GM19395 (cell line): Measurements from ENCODE around the gene GLIS2.

Source experiments
- ATAC-seq: cut with Tn5 transposase; IDR thresholded peaks from one replicate; pipeline ENCODE4 v1.9.1; 2021; ENCODE audit warnings: mild to moderate bottlenecking, moderate library complexity; ENCODE audit not compliant: unreplicated experiment

The GLIS2 gene

DNA sequence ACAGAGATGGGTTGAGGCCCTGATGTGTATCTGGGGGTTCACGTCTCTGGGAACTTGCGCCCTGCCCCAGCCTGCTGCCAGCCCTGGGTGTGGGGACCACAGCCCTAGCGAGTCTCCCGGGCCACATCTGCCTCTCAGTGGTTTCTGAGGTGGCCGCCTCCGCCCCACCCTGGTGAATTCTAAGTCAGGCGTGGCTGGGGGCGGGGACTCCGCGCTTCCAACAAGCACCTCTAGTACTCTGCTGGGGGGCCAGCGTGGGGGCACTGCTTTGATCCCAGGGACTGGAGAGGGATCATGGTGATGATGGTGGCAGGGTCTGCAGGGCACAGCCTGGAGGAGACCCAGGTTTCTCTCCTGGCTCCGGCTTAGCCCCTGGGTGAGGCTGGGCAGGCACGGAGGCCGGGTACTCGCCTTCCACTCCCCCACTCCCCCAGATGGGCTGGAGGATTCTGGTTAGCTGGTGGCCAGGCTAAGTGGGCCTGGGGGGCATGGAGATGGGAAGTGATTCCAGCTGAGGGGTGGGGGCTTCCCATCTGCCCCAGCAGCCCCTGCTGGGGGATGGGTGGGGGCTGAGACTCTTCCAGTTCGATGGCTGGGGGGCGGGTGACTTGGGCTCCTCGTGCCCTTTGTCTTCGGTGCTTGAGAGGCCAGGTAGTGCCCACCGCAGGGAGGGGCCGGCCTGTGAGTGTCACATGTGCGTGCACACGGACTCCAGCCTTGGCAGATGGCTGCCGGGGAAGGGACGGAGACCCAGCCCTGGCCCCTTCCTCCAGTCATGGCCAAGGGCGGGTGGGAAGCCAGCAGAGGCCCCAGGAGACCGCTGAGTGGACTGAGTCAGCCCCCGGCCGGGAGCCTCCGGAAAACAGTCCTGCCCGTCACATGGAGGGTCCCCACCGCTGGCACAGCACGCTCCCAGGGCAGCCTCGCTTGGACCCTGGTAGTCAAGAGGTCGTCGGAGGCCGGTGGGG, 3.9 kb downstream of the GLIS2 start:
- ATAC-seq, result no peak

DNA sequence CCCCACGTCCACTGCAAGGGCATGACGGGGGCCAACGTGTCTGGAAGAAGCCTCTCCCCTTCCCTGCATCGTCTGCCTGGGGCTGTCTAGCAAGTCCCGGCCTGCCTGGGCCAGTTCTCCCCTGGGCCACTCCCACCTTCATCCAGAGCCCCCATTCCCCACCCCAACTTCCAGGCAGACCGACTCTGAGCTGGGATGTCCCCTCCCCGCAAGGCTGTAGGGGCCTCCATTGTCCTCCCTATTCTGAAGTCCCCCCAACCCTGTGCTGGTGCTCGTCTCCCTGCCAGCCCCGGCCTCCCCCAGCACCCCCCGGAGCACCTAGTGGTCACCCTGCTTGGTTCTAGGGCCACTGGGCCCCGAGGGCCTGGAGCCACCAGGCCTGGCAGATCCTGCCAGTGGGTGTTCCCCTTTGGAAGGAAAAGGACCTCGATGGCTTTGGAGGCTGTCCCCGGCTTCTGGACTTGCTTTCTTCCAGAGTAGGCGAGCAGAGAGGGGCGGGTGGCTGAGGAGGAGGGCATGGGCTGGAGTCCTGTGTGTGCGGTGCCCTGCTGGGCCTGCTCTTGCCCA, 4.8 kb downstream of the GLIS2 start:
- ATAC-seq, result no peak

DNA sequence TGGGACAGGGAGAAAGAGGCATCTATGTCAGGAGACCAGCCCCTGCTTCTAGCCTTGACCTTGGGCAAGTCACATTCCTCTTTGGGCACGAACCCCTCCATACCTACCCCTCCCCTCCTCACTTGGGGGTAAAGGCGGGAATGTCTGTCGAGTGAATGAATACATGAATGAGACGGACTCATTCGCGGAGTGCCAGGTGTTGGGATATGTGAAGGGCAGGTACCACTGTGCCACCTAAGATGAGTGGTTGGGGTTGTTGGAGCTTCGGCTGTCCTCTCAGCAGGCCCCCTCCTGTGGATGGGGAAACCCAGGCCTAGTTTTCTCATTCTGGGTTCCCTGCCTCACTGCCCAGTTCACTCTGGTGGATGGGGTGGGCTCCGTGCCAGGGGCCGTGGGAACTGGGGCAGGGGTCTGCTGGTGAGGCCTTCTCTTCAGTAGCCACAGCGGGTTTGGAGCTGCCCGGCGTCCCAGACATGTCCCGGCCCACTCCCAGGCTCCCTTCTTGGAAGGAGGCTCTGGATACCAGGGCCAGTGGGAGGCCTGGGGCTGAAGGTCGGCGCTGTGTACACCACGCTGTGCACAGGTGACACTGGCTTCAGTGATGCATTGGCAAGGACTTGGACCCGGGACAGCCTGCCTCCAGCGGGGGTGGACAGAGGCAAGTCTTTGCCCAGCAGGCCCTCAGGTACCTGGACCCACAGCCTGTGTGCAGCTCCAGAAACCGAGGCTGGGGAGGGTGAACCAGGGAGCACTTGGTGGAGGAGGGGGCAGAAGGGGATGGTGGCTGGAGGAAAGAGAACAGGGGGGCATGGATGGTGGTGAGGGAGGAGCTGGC, 5.6 kb downstream of the GLIS2 start:
- no peak for ATAC-seq

DNA sequence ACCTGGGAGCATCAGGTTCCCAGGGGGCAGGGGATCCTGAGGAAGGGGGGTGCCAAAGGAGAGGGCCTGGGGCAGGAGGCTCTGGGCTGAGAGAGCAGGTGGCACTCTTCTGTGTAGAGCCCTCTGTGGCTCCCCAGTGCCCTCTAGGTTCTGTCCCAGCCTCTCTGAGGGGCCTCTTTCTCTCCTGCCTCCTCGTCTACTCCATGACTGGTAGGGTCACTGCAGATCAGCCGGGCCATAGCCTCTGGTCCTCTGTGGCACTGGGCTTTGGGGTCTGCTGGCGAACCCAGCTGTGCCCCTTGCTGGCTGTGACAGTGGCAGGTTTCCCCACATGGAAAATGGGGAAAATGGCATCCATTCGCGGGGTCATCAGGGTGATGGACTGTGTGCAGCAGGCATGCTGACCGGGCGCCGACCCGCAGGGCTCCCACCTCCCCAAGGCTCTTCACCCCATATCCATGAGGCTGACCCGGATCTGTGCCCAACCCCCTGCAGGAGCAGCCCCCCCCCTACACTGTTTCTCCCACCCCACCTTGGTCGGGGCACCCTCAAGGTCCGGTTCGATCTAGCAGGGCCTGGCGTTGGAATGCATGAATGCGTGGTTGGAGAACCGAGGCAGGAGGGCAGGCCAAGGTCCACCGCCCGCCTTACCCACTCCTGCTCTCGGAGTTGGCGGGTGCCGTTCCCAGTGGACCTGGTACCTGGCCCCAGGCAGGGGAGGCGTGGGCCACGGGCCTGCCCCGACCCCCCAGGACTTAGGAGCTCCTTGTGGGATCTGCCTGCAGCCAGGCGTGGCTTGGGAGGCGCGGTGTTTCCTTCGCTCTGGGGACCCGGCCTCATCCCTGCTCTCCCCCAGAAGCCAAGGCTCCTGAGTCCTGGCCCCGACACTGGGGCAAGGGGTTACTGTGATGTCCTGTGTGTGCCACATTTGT, 6.5 kb downstream of the GLIS2 start:
- no peak for ATAC-seq

DNA sequence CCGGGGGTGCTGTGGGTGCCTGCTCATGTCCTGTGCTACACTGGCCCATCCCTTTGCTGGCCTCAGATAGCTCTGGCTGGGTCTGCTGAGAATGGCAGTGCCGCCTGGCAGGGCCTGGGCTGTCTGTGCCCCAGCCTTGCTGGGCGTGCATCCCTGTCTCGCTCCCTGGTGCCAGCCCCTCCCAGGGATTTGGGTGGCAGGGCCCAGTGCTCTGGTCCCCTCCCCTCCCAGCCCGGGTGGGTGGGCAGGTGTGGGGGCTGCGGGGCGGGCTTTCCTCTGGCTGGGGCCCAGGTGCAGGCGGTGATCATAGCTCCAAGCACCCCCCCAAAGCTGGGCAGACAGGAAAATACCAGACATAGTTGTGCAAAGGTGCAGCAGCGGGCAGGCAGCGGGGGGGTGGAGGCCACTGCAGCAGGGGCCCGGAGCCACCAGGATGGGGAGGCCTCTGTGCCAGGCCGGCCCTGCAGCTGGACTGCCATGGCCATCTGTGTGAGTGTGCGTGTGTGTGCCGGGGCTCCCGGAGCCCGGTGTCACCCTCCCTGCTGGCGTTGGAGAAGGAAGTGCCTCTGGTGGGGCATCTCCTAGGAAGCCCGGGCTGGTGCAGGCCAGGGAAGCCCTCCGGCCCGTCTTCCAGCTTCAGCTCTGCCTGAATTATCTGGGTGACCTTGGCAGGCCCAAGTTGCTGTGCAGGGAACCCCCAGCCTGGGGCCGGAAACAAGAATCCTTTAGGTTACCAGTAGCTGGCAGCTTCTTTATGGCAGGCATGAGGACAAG, 7.4 kb downstream of the GLIS2 start:
- ATAC-seq, result no peak

DNA sequence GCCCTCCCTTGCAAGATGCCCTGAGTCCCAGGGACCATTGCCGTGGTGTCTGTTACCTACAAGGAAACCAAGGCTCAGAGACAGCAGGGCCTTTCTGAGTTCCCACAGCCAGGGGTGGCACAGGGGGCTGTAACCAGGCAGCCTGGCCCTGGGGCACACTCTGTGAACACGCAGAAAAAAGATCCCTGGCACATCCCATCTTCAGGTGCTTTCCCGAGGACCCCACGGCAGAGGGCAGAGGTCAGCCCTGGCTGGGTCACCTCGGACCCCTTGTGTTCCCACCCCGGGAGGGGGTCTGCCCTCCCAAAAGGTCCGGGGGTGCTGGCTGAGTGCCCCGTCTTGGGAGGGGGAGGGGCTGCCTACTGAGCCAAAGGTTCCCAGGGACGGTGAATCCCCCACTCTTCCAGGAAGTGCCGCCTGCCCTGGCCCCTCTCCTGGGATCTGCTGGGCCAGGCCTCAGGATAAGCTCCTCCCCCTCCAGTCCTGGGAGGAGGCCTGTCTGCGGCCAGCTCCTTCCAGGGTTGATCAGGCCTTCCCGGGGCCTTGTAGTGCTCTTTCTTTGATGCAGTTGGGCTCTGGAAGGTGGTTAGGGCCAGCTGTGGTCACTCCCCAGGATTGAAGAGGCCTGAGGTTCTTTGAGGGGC, 8.1 kb downstream of the GLIS2 start:
- ATAC-seq, result no peak

DNA sequence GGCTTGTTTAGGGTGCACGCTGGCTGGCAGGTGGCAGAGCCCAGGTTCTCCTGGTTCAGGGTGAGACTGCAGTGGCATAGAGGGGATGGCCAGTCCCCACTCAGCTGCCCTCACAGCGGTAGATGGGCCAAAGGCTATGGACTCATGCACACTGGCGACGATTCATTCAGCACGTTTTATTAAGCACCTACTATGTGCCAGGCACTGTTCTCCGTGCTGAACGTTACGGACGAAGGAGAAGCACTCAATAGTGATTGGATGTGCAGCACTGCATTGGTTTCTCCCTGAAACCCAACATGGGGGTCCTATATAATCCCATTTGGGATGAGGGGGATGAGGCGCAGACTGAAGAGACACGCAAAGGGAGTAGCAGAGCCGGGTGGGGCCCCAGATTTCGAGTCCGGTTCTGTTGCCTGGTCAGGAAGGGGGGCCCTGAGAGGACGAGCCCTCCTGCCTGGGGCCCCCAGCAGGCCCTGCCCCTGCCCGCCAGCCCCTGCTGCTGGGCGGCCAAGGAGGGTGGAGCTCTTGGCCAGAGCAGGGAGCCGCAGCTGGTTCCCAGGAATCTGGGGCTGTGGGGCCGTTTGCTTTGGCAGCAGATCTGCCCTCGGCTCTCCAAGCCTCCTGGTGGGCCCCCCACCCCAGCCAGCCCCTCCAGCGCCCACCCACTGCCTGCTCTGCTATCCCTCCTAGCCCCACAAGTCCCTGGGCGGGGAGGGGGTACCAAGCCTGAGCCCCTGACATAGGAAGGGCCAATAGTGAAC, 8.8 kb downstream of the GLIS2 start:
- no peak for ATAC-seq

DNA sequence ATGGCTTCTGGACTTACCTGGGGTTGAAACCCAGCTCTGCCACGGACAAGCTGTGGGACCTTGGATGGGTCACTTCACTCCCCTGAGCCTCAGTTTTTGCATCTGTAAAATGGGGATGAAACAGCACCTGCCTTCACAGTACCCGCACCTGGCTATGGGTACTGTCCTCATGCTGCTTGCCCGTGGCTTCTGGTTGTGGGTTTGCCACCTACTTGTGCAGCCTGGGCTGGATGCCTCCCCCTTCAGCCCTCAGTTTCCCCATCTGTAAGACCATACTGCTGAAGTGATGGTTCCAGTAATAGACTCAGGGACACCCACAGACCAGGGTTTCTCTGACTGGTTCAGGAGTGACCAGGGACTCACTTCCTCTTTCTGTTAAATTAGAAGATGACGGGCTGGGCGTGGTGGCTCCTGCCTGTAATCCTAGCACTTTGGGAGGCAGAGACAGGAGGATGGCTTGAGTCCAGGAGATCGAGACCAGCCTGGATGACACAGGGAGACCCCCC, 9.4 kb downstream of the GLIS2 start:
- no peak for ATAC-seq

DNA sequence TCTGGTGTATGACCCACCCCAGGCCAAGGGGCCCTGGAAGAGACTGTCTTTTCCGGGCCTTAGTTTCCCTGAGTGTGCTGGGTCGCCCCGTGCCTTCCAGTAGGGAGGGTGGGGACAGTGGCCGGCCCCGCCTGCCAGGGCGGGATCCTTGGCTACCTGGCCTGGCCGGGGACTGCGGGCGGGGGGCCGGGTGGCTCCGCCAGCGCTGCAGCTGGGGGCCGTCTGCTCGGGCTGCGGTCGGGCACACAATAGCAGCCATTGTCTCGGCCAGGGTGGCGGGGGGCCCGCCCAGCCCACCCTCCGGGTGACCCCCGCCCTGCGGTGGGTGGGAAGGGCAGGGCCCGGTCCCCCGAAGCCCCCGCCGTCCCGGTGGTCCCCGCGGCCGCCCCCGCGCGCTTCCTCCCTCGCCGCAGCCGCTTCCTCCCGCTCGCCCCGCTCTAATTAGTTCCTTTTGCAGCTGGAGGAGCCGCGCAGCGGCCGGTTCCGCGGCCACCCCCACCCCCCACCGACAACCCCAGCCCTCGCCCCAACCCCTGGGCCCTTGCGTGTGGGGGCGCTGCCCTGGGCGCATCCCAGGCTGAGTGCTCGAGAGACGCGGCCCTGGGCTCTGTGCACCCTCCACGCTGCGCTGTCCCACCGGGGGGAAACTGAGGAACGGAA, 11.6 kb downstream of the GLIS2 start:
- ATAC-seq, result no peak

DNA sequence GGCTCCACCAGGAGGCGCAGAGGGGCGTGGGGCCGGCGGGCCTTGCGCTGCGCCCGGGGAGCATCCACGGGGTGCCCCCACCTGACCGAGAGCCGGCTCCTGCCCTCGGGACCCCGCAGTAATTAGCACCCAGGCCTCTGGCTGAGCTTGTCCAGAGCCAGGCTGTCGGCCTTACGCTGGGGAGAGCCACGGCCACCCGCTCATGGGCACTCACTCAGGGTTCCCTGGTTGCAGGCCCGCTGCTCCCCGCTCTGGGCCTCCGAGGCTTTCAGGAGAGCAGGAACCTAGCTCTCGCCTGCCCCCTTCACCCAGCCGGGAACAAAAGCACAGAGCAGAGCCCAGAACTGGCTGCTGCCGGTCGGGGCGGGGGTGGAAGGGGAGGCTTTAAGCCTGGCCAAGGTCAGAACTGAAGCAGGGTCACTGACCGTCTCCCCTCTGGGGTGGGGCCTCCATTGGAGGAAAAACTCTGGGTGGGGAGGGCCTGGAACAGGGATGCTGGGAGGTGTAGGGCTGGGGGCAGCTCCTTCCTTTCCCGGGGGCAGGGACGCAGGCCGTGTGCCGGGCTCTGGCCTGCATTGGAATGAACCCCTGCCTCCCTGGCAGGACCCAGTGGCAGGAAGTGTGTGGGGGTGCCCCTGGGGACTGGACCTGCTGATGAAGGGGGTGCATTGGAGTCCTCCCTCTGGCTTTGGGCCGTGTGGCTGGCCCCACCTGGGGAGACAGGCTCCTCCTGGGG, 12.3 kb downstream of the GLIS2 start:
- no peak for ATAC-seq

DNA sequence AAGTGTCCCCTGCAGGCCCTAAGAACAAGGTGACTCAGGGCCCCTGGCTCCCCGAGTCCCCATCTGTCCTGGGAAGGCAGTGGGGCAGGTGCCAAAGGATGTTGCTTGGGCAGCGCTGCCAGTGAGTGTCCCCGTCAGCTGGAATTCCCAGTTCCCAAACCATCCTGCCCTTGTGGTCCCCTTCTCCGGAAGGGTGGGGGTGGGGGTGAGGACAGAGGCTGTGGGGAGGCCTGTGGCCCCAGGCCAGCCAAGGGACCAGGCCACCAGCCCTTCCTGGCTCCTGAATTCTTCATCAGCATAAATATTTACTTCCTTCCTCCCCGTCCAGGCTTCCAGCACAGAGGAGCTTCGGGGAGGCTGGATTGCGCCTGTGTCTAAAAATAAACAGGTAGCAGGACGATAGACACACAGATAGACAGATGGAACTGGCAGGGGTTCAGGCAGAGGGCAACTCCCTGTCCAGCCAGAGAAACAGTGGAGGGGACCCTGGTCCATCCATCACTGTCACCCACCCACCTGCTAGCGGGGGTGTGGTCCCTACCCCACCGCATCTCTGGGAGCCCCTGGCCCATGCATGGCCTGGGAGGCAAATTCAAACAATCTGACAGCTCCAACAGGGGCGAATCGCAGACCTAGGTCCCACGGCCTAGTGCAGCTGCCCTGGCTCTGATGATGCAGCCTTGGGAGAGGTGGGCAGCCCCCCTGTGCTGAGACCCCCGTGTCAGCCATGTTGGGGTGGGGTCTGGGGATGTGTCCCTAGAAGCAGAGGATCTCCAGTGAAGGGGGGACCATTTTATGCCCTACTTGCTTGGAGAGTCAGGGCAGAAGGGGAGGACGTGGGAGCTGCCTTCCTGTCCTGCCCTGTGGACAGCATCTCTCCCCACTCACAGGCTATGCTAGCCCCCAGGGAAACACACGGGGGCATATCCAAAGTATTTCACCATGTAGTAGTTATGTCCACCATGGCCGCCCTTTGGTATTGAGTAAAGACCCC, 13.2 kb downstream of the GLIS2 start:
- no peak for ATAC-seq

DNA sequence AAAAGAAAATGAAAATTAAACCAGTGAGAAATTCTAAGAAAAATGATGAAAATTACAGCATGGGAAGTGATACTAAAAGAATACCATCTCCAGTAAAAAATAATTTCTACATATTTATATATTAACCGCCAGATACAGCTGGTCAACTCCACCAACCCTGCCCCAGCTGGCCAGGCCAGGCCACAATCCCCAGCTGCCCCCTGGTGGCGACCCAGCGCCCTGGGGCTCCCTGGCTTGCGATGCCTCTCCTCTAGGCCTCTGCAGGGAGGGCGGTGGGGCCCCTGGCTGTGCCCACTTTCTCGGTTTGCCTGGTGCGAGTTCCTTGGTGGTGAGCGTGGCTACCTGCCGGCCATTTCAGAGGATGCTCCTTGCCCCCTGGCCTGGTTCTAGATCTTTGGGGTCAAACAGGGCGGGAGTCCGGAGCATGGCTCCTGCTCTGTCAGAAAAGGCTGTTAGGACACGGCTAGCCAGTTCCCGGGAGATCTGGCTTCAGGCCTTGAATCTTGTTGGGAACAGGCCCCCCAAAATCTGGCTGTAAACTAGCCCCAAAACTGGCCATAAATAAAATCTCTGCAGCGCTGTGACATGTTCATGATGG, 14.5 kb downstream of the GLIS2 start:
- peak; percentile 53 for ATAC-seq

DNA sequence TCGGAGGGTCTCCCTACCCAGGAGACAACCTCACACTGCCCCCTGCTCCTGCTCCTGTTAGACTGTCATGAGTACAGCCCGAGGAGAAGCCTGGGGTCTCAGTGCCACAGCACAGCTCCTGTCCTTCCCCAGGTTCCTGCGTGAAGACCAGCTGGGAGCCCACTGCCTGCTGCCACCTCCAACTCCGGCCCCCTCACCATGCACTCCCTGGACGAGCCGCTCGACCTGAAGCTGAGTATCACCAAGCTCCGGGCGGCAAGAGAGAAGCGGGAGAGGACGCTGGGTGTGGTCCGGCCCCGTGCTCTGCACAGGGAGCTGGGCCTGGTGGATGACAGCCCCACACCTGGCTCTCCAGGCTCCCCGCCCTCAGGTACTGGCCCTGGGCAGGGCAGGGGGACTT, 16.2 kb downstream of the GLIS2 start:
- no peak for ATAC-seq

DNA sequence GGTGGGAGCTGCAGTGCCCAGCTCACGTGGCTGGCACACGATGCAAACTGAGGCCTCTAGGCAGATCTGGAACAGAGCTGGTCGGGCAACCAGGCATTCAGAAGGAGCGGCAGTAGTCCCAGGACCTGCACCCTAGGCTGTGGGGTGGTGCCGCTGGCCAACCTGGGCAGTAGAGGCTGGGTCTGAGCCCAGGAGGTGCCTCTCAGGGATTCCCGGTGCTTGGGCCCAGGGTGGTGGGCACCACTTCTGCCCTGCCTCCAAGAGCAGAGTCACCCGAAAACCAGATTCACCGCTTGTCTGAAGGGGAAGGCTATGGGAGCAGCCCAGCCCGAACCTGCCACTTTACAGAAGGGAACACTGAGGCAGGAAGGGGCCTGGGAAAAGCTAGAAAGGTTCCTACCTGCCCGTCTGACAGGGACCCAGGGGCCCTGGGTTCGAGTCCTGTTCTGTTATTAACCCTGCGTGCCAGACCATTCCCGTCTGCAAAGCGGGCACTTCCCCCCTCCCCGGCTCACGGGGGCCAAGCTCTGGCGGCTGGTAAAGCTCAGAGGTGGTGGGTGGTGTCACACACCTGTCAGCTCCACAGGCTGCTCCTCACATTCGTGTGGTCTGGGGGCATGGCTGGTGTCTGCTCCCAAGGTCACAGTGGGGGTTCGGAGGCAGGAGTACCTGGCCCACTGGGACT, 16.9 kb downstream of the GLIS2 start:
- ATAC-seq, result no peak

DNA sequence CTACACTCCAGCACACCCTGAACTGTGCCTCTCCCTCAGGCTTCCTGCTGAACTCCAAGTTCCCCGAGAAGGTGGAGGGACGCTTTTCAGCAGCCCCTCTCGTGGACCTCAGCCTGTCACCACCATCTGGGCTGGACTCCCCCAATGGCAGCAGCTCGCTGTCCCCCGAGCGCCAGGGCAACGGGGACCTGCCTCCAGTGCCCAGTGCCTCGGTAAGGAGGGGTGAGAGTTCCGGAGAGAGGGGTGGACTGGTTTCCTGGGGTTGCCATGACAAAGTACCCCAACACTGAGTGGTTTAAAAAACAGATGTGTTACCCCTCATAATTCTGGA, 17.4 kb downstream of the GLIS2 start:
- no peak for ATAC-seq
